D721Med (cell line): ENCODE results near the gene TRNP1.

Source experiments
- DNase-seq: peaks from one replicate; pipeline ENCODE4 v3.0.0; 2011; ENCODE audit warnings: low spot score; ENCODE audit not compliant: insufficient read length
- FAIRE-seq: peaks from 2 replicates; lab custom pipeline; 2011; peaks lifted over from hg19 to GRCh38; lab: Jason Lieb, UNC
- TF ChIP-seq, protein P1 (sequence below): IDR thresholded peaks from 2 replicates; pipeline ENCODE4 v1.5.1; 2012; ENCODE audit warnings: mild to moderate bottlenecking, control low read depth; ENCODE audit not compliant: insufficient read depth; ENCODE audit errors: missing control alignments

Gene TRNP1

DNA sequence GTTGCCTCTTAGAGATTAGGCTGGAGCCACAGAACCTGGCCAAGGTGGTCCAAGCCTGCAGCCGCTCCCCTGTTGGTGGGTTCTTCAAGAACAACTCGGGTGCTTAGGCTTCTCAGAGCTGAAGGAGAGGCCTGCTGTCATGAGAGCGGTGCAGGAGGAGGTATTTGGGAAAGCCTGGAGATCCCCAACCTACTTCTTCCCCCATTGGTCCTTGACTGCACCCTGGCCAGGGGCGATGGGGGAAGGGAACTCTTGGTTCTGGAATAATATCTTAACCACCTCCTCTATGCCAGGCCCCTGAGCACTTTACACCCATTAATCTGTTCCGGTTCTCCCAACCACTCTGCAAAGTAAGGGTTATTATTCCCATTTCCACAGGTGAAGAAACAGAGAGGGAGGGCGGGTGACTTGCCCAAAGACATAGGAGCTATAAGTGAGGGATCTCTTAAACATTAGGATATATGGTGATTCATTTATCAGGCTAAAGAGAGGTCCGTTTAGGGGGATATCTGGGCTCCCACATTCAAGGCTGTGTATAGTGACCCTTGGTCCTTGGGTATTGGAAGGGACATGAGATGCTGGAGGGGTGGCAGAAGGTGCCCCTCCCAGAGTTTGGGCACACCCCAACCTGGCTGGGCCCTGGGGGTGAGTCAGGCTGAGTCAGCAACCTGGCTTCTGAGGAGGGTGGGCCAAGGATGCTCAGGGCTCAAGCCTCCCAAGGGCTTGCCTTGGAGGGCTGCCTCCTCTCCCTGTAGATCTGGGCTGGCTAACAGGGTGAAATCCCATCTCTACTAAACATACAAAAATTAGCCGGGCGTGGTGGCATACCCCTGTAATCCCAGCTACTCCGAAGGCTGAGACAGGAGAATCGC is 5.2 kb downstream of the TRNP1 start:
- TF ChIP-seq, protein P1, sequence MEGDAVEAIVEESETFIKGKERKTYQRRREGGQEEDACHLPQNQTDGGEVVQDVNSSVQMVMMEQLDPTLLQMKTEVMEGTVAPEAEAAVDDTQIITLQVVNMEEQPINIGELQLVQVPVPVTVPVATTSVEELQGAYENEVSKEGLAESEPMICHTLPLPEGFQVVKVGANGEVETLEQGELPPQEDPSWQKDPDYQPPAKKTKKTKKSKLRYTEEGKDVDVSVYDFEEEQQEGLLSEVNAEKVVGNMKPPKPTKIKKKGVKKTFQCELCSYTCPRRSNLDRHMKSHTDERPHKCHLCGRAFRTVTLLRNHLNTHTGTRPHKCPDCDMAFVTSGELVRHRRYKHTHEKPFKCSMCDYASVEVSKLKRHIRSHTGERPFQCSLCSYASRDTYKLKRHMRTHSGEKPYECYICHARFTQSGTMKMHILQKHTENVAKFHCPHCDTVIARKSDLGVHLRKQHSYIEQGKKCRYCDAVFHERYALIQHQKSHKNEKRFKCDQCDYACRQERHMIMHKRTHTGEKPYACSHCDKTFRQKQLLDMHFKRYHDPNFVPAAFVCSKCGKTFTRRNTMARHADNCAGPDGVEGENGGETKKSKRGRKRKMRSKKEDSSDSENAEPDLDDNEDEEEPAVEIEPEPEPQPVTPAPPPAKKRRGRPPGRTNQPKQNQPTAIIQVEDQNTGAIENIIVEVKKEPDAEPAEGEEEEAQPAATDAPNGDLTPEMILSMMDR = no peak
- DNase-seq = no peak
- no peak for FAIRE-seq

- DNase-seq (no peak), FAIRE-seq (no peak)
- TF ChIP-seq, protein P1 = no peak
These were observed 6.0 kb downstream of the TRNP1 start for GRCh38 chr1:26999440-26999987.

- TF ChIP-seq, protein P1 = no peak
- no peak for FAIRE-seq
- no peak for DNase-seq
These were observed 6.8 kb downstream of the TRNP1 start for GRCh38 chr1:27000090-27000816.

DNA sequence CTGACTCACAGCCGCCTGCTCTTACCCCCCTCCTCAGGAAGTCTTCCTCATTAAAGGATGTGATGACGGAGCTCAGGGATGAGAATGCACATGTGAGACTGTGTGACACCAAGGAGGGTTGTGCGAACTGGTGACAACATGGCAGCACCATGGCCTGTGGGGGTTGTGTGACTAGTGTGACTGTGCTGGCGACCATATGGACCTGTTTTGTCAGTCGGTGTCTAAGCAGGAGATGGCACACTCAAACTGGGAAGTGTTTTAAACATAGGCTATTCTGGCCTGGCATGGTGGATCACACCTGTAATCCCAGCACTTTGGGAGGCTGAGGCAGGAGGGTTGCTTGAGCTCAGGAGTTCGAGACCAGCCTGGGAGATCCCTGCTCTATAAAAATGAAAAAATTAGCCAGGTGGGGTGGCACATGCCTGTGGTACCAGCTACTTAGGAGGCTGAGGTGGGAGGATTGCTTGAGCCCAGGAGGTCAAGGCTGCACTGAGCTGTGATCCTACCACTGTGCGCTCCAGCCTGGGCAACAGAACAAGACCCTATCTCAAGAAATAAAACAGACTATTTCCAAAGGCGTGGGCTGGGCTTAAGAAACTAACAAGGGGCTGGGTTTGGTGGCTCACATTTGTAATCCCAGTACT is 7.4 kb downstream of the TRNP1 start:
- no peak for DNase-seq
- no peak for FAIRE-seq
- TF ChIP-seq, protein P1 = no peak

- DNase-seq (no peak), FAIRE-seq (no peak)
- TF ChIP-seq, protein P1 = no peak
These were observed 8.3 kb downstream of the TRNP1 start for GRCh38 chr1:27001570-27002360.

DNA sequence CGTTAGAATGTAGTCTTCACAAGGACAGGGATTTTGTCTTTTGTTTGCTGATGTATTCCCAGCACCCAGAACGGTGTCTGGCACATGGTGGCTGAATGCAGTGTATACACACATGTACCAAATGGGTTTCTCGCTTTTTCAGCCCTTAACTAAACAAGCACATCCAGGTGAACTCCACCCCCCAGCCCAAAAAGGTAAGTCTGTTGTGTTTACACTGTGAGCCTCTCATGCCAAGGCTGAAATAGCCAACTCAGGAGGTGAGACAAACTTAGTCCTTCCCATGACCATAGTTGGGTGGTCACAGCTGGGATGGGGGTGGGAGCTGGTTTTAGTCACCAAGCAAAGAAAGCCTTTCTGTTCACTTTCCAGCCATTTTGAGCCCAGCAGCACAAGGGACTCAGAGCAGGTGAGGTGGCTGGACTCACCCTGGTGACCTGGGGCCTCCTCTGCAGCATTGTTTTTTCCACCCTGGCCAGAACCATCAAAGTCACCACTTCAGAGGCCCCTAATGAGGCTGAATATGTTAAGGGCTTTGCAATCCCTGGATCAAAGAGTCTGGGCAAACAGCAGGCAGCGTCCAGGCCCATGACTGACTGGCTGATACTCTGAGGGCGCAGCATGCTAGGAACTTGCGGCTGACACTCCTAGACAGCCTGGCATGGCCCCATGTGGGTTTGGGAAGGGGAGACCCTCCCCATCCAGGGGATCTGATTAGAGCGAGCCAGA is 10.4 kb downstream of the TRNP1 start:
- TF ChIP-seq, protein P1 = no peak
- no peak for FAIRE-seq
- no peak for DNase-seq
